HUES6 (cell line): ENCODE data around the gene HCN4.

Experiments
- H3K27ac ChIP-seq: 2 replicates; pipeline ENCODE4 v1.7.0; 2013; ENCODE audit warnings: low read depth, mild to moderate bottlenecking, low read length, inconsistent platforms
- H3K27me3 ChIP-seq: 2 replicates; pipeline ENCODE4 v1.6.1; 2013; ENCODE audit warnings: low read length; ENCODE audit not compliant: control insufficient read depth, insufficient read depth
- H3K36me3 ChIP-seq: 2 replicates; pipeline ENCODE4 v1.6.1; 2013; ENCODE audit warnings: low read length; ENCODE audit not compliant: control insufficient read depth, insufficient read depth
- H3K4me1 ChIP-seq: 2 replicates; pipeline ENCODE4 v1.6.1; 2013; ENCODE audit warnings: low read length; ENCODE audit not compliant: control insufficient read depth, insufficient read depth
- H3K4me3 ChIP-seq: 2 replicates; pipeline ENCODE4 v1.5.1; 2013; ENCODE audit warnings: low read depth, low read length
- H3K9ac ChIP-seq: one replicate; pipeline ENCODE4 v1.6.1; 2013; ENCODE audit warnings: mild to moderate bottlenecking, low read length
- H3K9me3 ChIP-seq: 2 replicates; pipeline ENCODE4 v1.6.1; 2013; ENCODE audit warnings: low read depth, low read length; ENCODE audit not compliant: control insufficient read depth, insufficient read depth

Gene HCN4

DNA sequence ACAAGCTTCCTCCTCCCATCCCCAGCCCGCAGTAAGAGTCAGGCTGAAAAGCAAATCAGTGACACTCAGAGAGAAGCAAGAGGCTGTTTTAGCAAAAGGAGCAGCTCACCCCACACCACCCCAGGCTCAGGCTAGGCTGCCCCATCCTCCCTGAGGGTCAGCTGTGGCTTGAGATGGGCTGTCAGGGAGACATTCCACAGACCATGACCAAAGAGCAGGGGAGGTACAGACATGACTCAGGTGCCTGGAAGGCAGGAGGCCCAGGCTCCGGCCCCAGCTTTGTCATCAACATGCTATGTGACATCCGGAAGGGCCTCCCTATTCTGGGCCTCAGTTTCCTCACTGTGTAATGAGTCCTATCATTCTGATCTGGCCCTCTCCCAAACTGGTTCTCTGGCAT lies 24.7 kb downstream of the HCN4 start:
- Histone ChIP-seq H3K4me1 (peaks cover 6% of the 10 kb centered on the region; the same call in 1 of the 2 replicates), H3K9ac (no peak overlapping the region), H3K4me3 (no peak overlapping the region), H3K36me3 (peaks cover 7% of the 10 kb centered on the region; the same call in 1 of the 2 replicates), H3K9me3 (no peaks in the 10 kb centered on the region), H3K27ac (no peak overlapping the region), H3K27me3 (no peaks in the 10 kb centered on the region)

- no peak overlapping the region for H3K9ac ChIP-seq
- H3K4me3 ChIP-seq, result no peak overlapping the region
- no peaks in the 10 kb centered on the region for H3K27me3 ChIP-seq
- peaks cover 7% of the 10 kb centered on the region; the same call in 1 of the 2 replicates for H3K36me3 ChIP-seq
- no peaks in the 10 kb centered on the region for H3K4me1 ChIP-seq
- no peak overlapping the region for H3K27ac ChIP-seq
- no peaks in the 10 kb centered on the region for H3K9me3 ChIP-seq
These were observed 26.7 kb downstream of the HCN4 start for GRCh38 chr15:73341886-73342600.

DNA sequence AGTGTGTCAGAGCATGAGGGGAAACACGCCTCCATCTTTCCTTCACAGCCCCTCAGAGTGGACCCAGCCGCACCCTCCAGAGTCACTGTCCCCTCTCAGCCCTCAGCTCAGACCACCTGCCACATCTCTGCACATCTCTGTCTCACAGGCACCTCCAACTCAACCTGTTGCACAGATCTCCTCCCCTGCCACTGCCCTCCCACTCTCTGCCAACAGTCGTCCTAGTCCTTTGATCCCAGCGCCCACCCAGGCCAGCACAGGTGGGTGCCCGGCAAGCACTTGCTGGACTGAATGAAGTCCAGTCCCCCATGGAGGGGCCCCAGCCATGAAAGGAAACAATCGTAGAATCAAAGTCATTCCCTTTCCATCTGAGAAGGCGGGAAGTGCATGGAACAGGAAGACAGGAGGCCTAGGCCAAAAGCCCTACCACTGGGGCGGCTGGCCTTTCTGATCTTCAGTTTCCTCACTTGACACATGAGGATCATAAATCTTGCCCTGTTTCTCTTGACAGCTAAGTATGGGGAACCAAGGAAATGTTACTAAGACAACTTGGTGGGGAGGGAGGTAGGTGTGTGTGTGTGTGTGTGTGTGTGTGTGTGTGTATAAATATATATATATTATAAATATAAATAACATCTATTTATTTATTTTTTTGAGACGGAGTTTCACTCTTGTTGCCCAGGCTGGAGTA lies 28.1 kb downstream of the HCN4 start:
- no peak overlapping the region for H3K27ac ChIP-seq
- no peaks in the 10 kb centered on the region for H3K9me3 ChIP-seq
- no peaks in the 10 kb centered on the region for H3K27me3 ChIP-seq
- no peaks in the 10 kb centered on the region for H3K4me1 ChIP-seq
- no peak overlapping the region for H3K9ac ChIP-seq
- H3K4me3 ChIP-seq, result no peak overlapping the region
- peaks cover 7% of the 10 kb centered on the region; the same call in 1 of the 2 replicates for H3K36me3 ChIP-seq

DNA sequence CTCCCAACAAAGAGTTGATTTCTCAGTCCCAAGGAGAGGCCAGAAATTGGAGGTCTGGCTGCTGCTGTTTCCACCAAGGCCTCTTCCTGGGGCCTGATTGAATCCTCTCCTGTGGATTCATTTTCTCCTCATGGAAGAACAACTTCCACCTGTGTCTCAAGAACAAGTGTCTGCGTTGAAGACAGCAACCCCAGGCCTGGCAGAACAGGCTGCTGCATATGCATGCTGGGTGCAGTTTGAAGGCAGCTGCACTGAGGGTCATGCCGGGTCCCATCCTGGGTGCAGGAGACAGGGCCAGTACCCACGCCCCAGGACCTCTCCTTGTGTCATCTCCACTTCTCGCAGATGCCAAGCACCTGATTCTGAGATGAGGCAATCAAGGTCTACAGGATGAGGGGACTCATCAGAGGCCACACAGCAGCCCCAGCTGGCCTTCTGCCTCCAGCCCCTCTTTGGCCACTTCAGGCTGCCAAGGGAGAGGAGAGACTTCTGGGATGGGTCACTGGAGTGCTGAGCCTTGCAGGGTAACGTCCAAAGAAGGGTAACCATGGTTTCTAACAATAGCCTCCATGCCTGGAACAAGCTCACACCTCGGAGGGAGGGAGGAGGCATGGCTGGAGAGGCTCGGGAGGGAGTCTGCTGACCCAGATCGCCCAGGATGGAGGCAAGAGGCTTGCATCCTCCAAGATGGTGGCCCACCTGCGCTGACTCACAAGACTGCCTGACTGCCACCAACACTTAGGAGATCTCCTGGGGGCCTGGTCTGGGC lies 30.0 kb downstream of the HCN4 start:
- H3K4me3 ChIP-seq, result no peak overlapping the region
- H3K4me1 ChIP-seq, result no peaks in the 10 kb centered on the region
- H3K27me3 ChIP-seq, result no peaks in the 10 kb centered on the region

DNA sequence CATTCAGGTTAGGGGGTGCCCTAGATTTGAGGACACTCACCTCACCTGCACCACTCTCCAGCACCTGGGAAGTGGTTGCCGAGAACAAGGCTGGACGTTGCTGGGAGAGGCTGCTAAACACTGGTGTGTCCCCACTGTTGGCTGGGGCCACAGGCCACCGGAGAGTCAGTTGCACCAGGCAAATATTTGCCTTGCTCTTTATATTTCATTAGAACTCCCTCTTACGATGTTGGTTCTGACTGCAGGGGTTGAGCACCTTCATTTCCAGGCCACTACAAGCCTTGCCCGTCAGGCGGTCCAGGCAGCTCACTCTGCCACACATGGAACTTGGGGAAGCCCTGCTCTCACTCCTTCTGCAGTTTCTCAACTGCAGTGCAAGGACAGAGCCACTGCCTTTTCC lies 30.7 kb downstream of the HCN4 start:
- Histone ChIP-seq H3K4me3 (no peak overlapping the region), H3K4me1 (no peaks in the 10 kb centered on the region), H3K9me3 (no peaks in the 10 kb centered on the region), H3K27me3 (no peaks in the 10 kb centered on the region), H3K36me3 (peaks cover 3% of the 10 kb centered on the region; the same call in 1 of the 2 replicates), H3K9ac (no peak overlapping the region), H3K27ac (no peak overlapping the region)

More for the DNA sequence above, 30.0 kb downstream of the HCN4 start:
- no peak overlapping the region for H3K9ac ChIP-seq
- H3K27ac ChIP-seq, result no peak overlapping the region
- peaks cover 7% of the 10 kb centered on the region; the same call in 1 of the 2 replicates for H3K36me3 ChIP-seq
- H3K9me3 ChIP-seq, result no peaks in the 10 kb centered on the region

- Histone ChIP-seq H3K4me3 (no peak overlapping the region), H3K9me3 (no peaks in the 10 kb centered on the region), H3K27me3 (no peaks in the 10 kb centered on the region), H3K4me1 (no peaks in the 10 kb centered on the region), H3K36me3 (no peaks in the 10 kb centered on the region; the same call in 1 of the 2 replicates), H3K27ac (no peak overlapping the region), H3K9ac (no peak overlapping the region)
These were observed 31.6 kb downstream of the HCN4 start for GRCh38 chr15:73337187-73337586.

GRCh38 chr15:73336756-73337155 lies 32.0 kb downstream of the HCN4 start:
- H3K4me1 ChIP-seq, result no peaks in the 10 kb centered on the region
- H3K9ac ChIP-seq, result no peak overlapping the region
- H3K9me3 ChIP-seq, result no peaks in the 10 kb centered on the region
- H3K4me3 ChIP-seq, result no peak overlapping the region
- no peaks in the 10 kb centered on the region for H3K27me3 ChIP-seq
- no peak overlapping the region for H3K27ac ChIP-seq
- no peaks in the 10 kb centered on the region; the same call in 1 of the 2 replicates for H3K36me3 ChIP-seq

- Histone ChIP-seq H3K4me1 (peaks cover 9% of the 10 kb centered on the region), H3K4me3 (no peak overlapping the region), H3K9ac (no peak overlapping the region), H3K9me3 (no peaks in the 10 kb centered on the region), H3K27me3 (no peaks in the 10 kb centered on the region), H3K36me3 (no peaks in the 10 kb centered on the region; the same call in 1 of the 2 replicates), H3K27ac (no peak overlapping the region)
These were observed 33.3 kb downstream of the HCN4 start for GRCh38 chr15:73335471-73335870.

- Histone ChIP-seq H3K4me3 (no peak overlapping the region), H3K27me3 (no peaks in the 10 kb centered on the region), H3K9ac (no peak overlapping the region), H3K27ac (no peak overlapping the region), H3K36me3 (no peaks in the 10 kb centered on the region; the same call in 1 of the 2 replicates), H3K4me1 (peaks cover 14% of the 10 kb centered on the region), H3K9me3 (no peaks in the 10 kb centered on the region)
These were observed 33.7 kb downstream of the HCN4 start for GRCh38 chr15:73335026-73335425.

- Histone ChIP-seq H3K36me3 (no peaks in the 10 kb centered on the region; the same call in 1 of the 2 replicates), H3K9me3 (no peaks in the 10 kb centered on the region), H3K27me3 (no peaks in the 10 kb centered on the region), H3K9ac (no peak overlapping the region), H3K4me1 (peaks cover 14% of the 10 kb centered on the region), H3K4me3 (no peak overlapping the region), H3K27ac (no peak overlapping the region)
These were observed 34.7 kb downstream of the HCN4 start for GRCh38 chr15:73334086-73334485.
